Aorta (tissue), 5 donors: ENCODE data around the gene FARSB. TPM values are rescaled to one million over a fixed set of nuclear protein-coding genes. Genes with fewer than 3 reads are reported as not detected.

Source experiments
- ATAC-seq: fragments of 200-7000 bp; cut with Tn5 transposase; one replicate; pipeline ENCODE4 v1.9.1; 2022; ENCODE audit warnings: moderate library complexity; ENCODE audit not compliant: low FRiP score
- DNase-seq, 2 donors: peaks; one replicate each; pipeline ENCODE4 v3.0.0-alpha.2; 2020
- H3K27ac ChIP-seq, 2 donors: one replicate each; pipeline ENCODE4 v1.5.1; 2013; ENCODE audit warnings: low read length in 2 of 2, mild to moderate bottlenecking in 2 of 2, moderate library complexity in 2 of 2, control low read depth in 1 of 2, inconsistent platforms in 1 of 2, low read depth in 1 of 2
- H3K27me3 ChIP-seq, 2 donors: one replicate each; pipeline ENCODE4 v1.6.1; 2013; ENCODE audit warnings: control low read depth in 1 of 2, low read length in 1 of 2, mild to moderate bottlenecking in 1 of 2, moderate library complexity in 1 of 2; ENCODE audit not compliant: insufficient read depth in 2 of 2, control insufficient read depth in 1 of 2
- H3K36me3 ChIP-seq, 2 donors: one replicate each; pipeline ENCODE4 v1.6.1; 2013; ENCODE audit warnings: control low read depth in 1 of 2, low read length in 1 of 2, mild to moderate bottlenecking in 1 of 2; ENCODE audit not compliant: insufficient read depth in 2 of 2, control insufficient read depth in 1 of 2
- H3K4me1 ChIP-seq, 2 donors: one replicate each; pipeline ENCODE4 v1.6.1; 2013; ENCODE audit warnings: low read length in 2 of 2, control low read depth in 1 of 2, mild to moderate bottlenecking in 1 of 2, moderate library complexity in 1 of 2; ENCODE audit not compliant: insufficient read depth in 2 of 2, control insufficient read depth in 1 of 2
- H3K4me3 ChIP-seq, 2 donors: one replicate each; pipeline ENCODE4 v1.5.1; 2013; ENCODE audit warnings: low read length in 2 of 2, control low read depth in 1 of 2, mild to moderate bottlenecking in 1 of 2
- H3K9me3 ChIP-seq: one replicate; pipeline ENCODE4 v1.6.1; 2013; ENCODE audit warnings: mild to moderate bottlenecking, low read length; ENCODE audit not compliant: control insufficient read depth
- WGBS, 2 donors: extraction: QIAGEN DNeasy Blood & Tissue Kit; methylation state at CpG; one replicate each; pipeline ENCODE4 v1.1.7; 2013; 5-methylcytosine and 5-hydroxymethylcytosine counted together
- intact Hi-C, 2 donors: fragments of 100-400 bp; cut with DNase I; formaldehyde crosslinking; loops; one replicate each; pipeline versions ENCODE4 v1.14.2 to v1.15.0; 2022
- polyA plus RNA-seq, 2 donors: library from polyadenylated mRNA; stranded (reverse); fragments of 200-250 nt; gene quantifications; one replicate each; pipeline ENCODE4 v1.2.3, GENCODE V29; 2013
- total RNA-seq, 2 donors: library from RNA; stranded (reverse); fragmentation: NEBNext Ultra II Directional; extraction: Animal tissue kit (Norgen Biotek cat#: 25700); gene quantifications; one replicate each; pipeline ENCODE4 v1.2.1, GENCODE V29; 2021
- donor health status: healthy with polysubstance abuse.
- donor health status: Bipolar disorder and iron deficiency.
- donor health status: DM: no; HTN: no; CAD: no.
- donor health status: DM: no; HTN: no; CAD: no.
- donor health status: DM: yes; HTN: yes; CAD: no.

The FARSB gene
- total and polyA plus RNA-seq, 4 donors = 8.4 to 14.6 (median 12.0) TPM

DNA sequence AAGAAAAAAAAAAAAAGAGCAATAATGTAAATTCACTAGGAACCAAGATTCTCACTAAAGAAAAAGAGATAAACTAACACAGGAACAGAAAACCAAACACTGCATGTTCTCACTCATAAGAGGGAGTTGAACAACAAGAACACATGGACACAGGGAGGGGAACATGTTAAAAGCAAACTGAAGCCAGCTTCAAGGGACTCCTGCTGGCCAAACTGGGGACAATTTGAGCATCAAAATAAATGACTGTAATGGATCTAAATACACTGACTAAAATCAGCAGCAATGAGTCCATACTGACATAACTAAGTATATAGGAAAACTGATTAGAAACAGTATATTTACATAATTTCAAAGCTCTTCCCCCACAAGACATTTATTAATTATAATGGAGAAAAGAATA, 73.0 kb downstream of the FARSB start:
- ATAC-seq (no peak), DNase-seq (no peak)
- Histone ChIP-seq H3K4me1 (no peaks in the 10 kb centered on the region), H3K27ac (no peak overlapping the region), H3K27me3 (no peaks in the 10 kb centered on the region), H3K9me3 (no peaks in the 10 kb centered on the region), H3K36me3 (no peaks in the 10 kb centered on the region), H3K4me3 (no peak overlapping the region)
- intact Hi-C loops = no loop called here

DNA sequence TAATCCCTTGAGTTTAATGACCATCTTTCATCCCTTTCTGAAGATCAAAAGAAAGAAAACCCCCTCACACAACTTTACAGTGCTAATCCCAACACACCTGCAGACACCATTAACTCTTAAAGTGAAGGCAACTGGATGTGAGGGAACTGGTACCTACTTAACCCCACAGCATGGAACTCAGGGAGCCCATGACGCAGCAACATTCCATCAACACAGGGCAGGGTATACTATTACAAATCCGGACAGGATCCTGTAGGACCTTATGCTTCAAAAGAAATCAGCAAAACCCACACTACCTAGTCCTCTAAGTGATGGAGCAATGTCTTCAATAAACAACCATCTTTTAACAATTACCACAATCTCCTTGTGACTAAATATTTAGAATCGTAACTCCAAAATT, 78.6 kb downstream of the FARSB start:
- peaks cover 0 to 5% of the 10 kb centered on the region in 2 donors for H3K4me1 ChIP-seq
- ATAC-seq = no peak
- H3K27ac ChIP-seq = no peak overlapping the region
- H3K4me3 ChIP-seq = no peak overlapping the region
- intact Hi-C loops = no loop called here
- no peaks in the 10 kb centered on the region for H3K9me3 ChIP-seq
- WGBS, 2 donors = 67 to 91% methylated on average over 3 of the region's 3 CpGs
- H3K36me3 ChIP-seq = peaks cover 0 to 2% of the 10 kb centered on the region in 2 donors
- no peaks in the 10 kb centered on the region for H3K27me3 ChIP-seq
- DNase-seq = no peak

GRCh38 chr2:222576171-222577081, 79.5 kb downstream of the FARSB start:
- ATAC-seq = no peak
- Histone ChIP-seq H3K4me1 (peaks cover 0 to 5% of the 10 kb centered on the region in 2 donors), H3K9me3 (no peaks in the 10 kb centered on the region), H3K27me3 (no peaks in the 10 kb centered on the region), H3K27ac (no peak overlapping the region), H3K4me3 (no peak overlapping the region), H3K36me3 (peaks cover 0 to 2% of the 10 kb centered on the region in 2 donors)
- DNase-seq = no peak
- WGBS, 2 donors = 83 to 86% methylated on average over 7 of the region's 7 CpGs
- intact Hi-C loops = no loop called here

- intact Hi-C loops = no loop called here
- Histone ChIP-seq H3K9me3 (no peaks in the 10 kb centered on the region), H3K36me3 (peaks cover 0 to 2% of the 10 kb centered on the region in 2 donors), H3K4me3 (no peak overlapping the region), H3K27me3 (no peaks in the 10 kb centered on the region), H3K4me1 (peaks cover 0 to 5% of the 10 kb centered on the region in 2 donors), H3K27ac (no peak overlapping the region)
- DNase-seq (no peak), ATAC-seq (no peak)
- 97 to 100% methylated on average over 2 of the region's 2 CpGs for WGBS, 2 donors
These were observed 80.3 kb downstream of the FARSB start for GRCh38 chr2:222575618-222576017.

GRCh38 chr2:222572751-222573174, 83.1 kb downstream of the FARSB start:
- ATAC-seq (no peak), DNase-seq (no peak)
- Histone ChIP-seq H3K27me3 (no peaks in the 10 kb centered on the region), H3K27ac (no peak overlapping the region), H3K4me1 (peaks cover 0 to 5% of the 10 kb centered on the region in 2 donors), H3K36me3 (peaks cover 0 to 6% of the 10 kb centered on the region in 2 donors), H3K9me3 (no peaks in the 10 kb centered on the region), H3K4me3 (no peak overlapping the region)
- intact Hi-C loops = no loop called here
- 83 to 93% methylated on average over 1 of the region's 1 CpG for WGBS, 2 donors

GRCh38 chr2:222572264-222572721, 83.6 kb downstream of the FARSB start:
- no peak for ATAC-seq

GRCh38 chr2:222569826-222570225, 86.1 kb downstream of the FARSB start:
- WGBS, 2 donors = 72% methylated on average over 1 of the region's 1 CpG
- no peak overlapping the region for H3K4me3 ChIP-seq
- H3K27me3 ChIP-seq = no peaks in the 10 kb centered on the region
- H3K9me3 ChIP-seq = no peaks in the 10 kb centered on the region
- H3K36me3 ChIP-seq = peaks cover 0 to 8% of the 10 kb centered on the region in 2 donors
- H3K27ac ChIP-seq = no peak overlapping the region
- intact Hi-C loops = no loop called here
- H3K4me1 ChIP-seq = peaks cover 0 to 5% of the 10 kb centered on the region in 2 donors
- DNase-seq (no peak), ATAC-seq (no peak)

More at GRCh38 chr2:222572264-222572721, 83.6 kb downstream of the FARSB start:
- peaks cover 0 to 6% of the 10 kb centered on the region in 2 donors for H3K36me3 ChIP-seq
- H3K4me1 ChIP-seq = peaks cover 0 to 5% of the 10 kb centered on the region in 2 donors
- intact Hi-C loops = no loop called here
- no peak for DNase-seq
- H3K27me3 ChIP-seq = no peaks in the 10 kb centered on the region
- WGBS, 2 donors = 71 to 77% methylated on average over 6 of the region's 6 CpGs
- no peak overlapping the region for H3K27ac ChIP-seq
- no peaks in the 10 kb centered on the region for H3K9me3 ChIP-seq
- H3K4me3 ChIP-seq = no peak overlapping the region

- H3K9me3 ChIP-seq = no peaks in the 10 kb centered on the region
- no peak overlapping the region for H3K27ac ChIP-seq
- H3K36me3 ChIP-seq = peaks cover 0 to 8% of the 10 kb centered on the region in 2 donors
- ATAC-seq (no peak), DNase-seq (no peak)
- H3K4me3 ChIP-seq = no peak overlapping the region
- H3K4me1 ChIP-seq = peaks cover 0 to 3% of the 10 kb centered on the region in 2 donors
- 39 to 48% methylated on average over 4 of the region's 4 CpGs for WGBS, 2 donors
- intact Hi-C loops = no loop called here
- no peaks in the 10 kb centered on the region for H3K27me3 ChIP-seq
These were observed 87.0 kb downstream of the FARSB start for GRCh38 chr2:222568865-222569264.

- no peak overlapping the region for H3K4me3 ChIP-seq
- DNase-seq (no peak), ATAC-seq (no peak)
- H3K27ac ChIP-seq = no peak overlapping the region
- H3K27me3 ChIP-seq = no peaks in the 10 kb centered on the region
- no peaks in the 10 kb centered on the region for H3K4me1 ChIP-seq
- intact Hi-C loops = no loop called here
- WGBS, 2 donors = 98% methylated on average over 6 of the region's 6 CpGs
- H3K36me3 ChIP-seq = peaks cover 0 to 5% of the 10 kb centered on the region in 2 donors
- H3K9me3 ChIP-seq = no peaks in the 10 kb centered on the region
These were observed 89.7 kb downstream of the FARSB start for GRCh38 chr2:222566229-222566628.
